ENCODE data around the gene LNX1. TPM values are rescaled to one million over a fixed set of nuclear protein-coding genes. Genes with fewer than 3 reads are reported as not detected.

Gene LNX1
- total RNA-seq, 1 donor from 2014 or later, result 1.6 TPM

DNA sequence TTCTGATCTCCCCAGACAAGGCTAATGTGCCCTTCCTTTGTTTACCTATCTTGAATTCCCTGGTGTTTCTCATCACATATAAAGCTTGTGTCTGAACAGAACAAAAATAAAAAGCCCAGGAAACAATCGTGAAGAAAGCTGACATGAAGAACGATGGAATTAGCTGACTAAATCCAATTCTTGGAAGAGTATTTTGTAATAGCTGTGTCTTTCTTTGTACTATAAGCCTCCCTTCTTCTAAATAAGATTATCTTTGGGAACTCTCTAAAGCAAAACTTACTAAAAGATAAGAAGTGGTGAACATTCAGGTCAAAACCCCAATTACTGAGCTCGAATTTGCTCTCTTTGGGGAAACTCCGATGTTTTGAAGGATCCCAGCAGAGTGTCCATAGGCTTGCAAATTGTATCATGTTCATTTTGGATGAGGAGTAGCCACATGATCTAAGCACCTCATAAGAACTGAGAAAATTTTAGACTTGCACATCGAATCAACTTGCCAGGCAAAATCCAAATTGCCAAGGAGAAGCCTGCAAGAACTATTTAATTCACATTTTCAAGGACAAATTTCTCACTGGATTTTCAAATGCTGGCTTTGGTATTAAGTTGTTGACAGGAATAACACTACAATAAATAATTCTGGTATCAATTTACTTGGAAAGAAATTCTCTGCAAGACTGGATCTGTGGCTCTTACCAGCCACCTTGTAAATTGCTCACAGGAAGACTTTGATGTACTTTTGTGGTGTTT is 106.2 kb downstream of the LNX1 start:
- TF ChIP-seq, protein P1, sequence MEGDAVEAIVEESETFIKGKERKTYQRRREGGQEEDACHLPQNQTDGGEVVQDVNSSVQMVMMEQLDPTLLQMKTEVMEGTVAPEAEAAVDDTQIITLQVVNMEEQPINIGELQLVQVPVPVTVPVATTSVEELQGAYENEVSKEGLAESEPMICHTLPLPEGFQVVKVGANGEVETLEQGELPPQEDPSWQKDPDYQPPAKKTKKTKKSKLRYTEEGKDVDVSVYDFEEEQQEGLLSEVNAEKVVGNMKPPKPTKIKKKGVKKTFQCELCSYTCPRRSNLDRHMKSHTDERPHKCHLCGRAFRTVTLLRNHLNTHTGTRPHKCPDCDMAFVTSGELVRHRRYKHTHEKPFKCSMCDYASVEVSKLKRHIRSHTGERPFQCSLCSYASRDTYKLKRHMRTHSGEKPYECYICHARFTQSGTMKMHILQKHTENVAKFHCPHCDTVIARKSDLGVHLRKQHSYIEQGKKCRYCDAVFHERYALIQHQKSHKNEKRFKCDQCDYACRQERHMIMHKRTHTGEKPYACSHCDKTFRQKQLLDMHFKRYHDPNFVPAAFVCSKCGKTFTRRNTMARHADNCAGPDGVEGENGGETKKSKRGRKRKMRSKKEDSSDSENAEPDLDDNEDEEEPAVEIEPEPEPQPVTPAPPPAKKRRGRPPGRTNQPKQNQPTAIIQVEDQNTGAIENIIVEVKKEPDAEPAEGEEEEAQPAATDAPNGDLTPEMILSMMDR (IDR thresholded peaks at IDR 0.05; ENCODE audit: insufficient read depth, low read length, severe bottlenecking), result no peak
- Histone ChIP-seq H3K27me3 (ENCODE audit: control insufficient read depth, insufficient read depth, low read length) (no peaks in the 10 kb centered on the region), H3K36me3 (ENCODE audit: control insufficient read depth, insufficient read depth, low read length) (no peaks in the 10 kb centered on the region), H3K4me3 (ENCODE audit: low read depth, low read length) (no peak overlapping the region)
- FAIRE-seq (no peak), DNase-seq (ENCODE audit: low read depth) (no peak)

DNA sequence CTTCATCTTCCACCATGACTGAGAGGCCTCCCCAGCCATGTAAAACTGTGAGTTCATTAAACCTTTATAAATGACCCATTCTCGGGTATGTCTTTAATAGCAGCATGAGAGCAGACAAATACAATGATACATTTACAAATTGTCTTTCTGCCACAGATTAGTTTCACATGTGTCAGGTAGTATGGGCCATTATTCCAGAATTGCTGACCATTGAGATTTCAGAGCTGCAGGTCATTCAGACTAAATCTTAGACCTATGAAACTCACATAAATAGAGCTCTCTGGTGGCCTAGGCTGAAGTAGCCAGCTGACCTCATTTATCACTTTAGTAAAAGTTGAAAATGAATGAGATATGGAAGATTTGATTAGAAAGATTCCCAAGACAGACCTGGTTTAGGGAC is 108.0 kb downstream of the LNX1 start:
- no peak for FAIRE-seq
- Histone ChIP-seq H3K36me3 (ENCODE audit: control insufficient read depth, insufficient read depth, low read length) (no peaks in the 10 kb centered on the region), H3K4me3 (ENCODE audit: low read depth, low read length) (no peak overlapping the region), H3K27me3 (ENCODE audit: control insufficient read depth, insufficient read depth, low read length) (no peaks in the 10 kb centered on the region)
- no peak for DNase-seq (ENCODE audit: low read depth)
- TF ChIP-seq, protein P1 (IDR thresholded peaks at IDR 0.05; ENCODE audit: insufficient read depth, low read length, severe bottlenecking), result no peak

DNA sequence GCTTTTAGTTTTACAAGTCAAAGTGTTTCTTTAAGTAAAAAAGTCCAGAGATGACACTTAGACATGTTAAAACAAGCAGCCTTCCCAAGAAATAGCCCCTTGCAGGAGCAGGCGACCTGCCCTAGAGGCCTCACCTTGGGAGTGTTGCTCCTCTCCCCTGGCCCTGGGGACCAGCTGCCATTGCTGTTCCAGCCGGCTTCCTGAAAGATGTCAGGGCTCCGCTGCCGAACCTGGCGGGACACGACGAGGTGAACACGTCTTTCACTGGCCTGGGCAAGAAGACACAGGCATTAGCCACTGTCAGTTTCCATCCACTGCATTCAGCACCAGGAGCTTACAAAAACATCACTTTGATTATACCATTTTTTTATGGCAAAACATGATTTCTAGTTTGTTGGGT is 109.7 kb downstream of the LNX1 start:
- no peak overlapping the region for H3K4me3 ChIP-seq (ENCODE audit: low read depth, low read length)
- FAIRE-seq (no peak), DNase-seq (ENCODE audit: low read depth) (no peak)
- TF ChIP-seq, protein P1 (IDR thresholded peaks at IDR 0.05; ENCODE audit: insufficient read depth, low read length, severe bottlenecking), result no peak
- no peaks in the 10 kb centered on the region for H3K27me3 ChIP-seq (ENCODE audit: control insufficient read depth, insufficient read depth, low read length)
- H3K36me3 ChIP-seq (ENCODE audit: control insufficient read depth, insufficient read depth, low read length), result no peaks in the 10 kb centered on the region

DNA sequence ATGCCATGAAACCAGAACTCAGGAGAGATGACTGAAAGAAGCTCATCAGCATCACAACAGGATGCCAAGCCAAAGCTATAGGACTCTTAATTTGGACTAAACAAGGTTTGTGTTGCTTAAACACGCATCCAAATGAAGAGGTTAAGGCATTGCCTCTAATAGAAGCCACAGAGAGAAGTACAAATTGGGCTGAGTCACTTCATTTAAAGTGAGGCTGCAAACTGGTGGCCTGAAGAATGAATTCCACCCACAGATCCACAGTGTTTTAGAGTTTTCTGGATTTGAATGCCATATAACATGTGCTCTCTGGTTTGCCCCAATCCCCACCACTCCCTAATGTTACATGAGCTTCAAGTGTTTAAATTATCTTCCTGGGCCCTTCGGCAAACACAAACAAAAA is 110.4 kb downstream of the LNX1 start:
- DNase-seq (ENCODE audit: low read depth) (no peak), FAIRE-seq (no peak)
- Histone ChIP-seq H3K36me3 (ENCODE audit: control insufficient read depth, insufficient read depth, low read length) (no peaks in the 10 kb centered on the region), H3K27me3 (ENCODE audit: control insufficient read depth, insufficient read depth, low read length) (no peaks in the 10 kb centered on the region), H3K4me3 (ENCODE audit: low read depth, low read length) (no peak overlapping the region)
- TF ChIP-seq, protein P1 (IDR thresholded peaks at IDR 0.05; ENCODE audit: insufficient read depth, low read length, severe bottlenecking), result no peak

DNA sequence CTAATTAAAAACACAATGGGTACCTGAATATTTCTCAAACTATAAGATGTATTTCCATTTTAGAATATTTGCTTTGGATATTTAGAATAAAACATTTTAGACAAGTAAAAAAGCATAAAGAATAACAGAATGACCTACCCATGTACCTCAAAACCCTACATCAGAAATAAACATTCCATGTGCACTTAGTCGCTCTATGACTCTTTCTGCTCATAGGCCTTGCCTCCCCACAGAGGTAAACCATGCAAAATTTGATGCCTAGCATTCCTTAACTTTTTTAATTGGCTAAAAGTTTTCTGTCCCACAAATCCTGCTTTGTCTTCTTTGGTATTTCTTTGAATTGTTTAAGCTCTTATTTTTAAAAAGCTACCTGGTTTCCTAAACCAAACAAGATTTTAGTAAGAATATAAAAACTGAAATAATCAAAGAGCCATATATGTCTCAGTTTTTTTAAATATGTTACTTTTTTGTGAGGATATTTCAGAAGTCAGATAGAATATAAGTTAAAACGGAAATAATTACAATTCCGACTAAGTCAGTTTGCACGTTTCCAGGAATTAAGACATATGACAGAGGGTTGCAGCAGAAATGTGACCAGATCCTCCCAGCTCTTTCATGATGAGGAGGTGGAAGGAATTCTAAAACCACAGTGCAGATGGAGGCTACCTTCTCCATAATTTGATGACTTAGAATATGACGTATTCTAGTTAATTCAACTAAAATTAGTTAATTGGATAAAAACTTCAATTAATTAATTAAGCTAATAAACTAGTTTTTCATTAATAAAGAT is 111.4 kb downstream of the LNX1 start:
- FAIRE-seq (no peak), DNase-seq (ENCODE audit: low read depth) (peak; percentile 69)

More for the DNA sequence above, 111.4 kb downstream of the LNX1 start:
- Histone ChIP-seq H3K27me3 (ENCODE audit: control insufficient read depth, insufficient read depth, low read length) (no peaks in the 10 kb centered on the region), H3K4me3 (ENCODE audit: low read depth, low read length) (no peak overlapping the region), H3K36me3 (ENCODE audit: control insufficient read depth, insufficient read depth, low read length) (no peaks in the 10 kb centered on the region)
- TF ChIP-seq, protein P1 (IDR thresholded peaks at IDR 0.05; ENCODE audit: insufficient read depth, low read length, severe bottlenecking), result no peak
